ENCODE results near the gene RTKN. TPM values are rescaled to one million over a fixed set of nuclear protein-coding genes. Genes with fewer than 3 reads are reported as not detected.
"Not testable (repeated sequence)": the region's sequence is repeated elsewhere in the genome, so short reads cannot be mapped to it uniquely, and the experiment has no call there.

The RTKN gene
- total RNA-seq, 1 donor from 2014 or later: 24.6 TPM

- Histone ChIP-seq H3K27me3 (no peaks in the 10 kb centered on the region), H3K4me3 (peak overlapping the region; percentile 81 to 91), H3K9me3 (no peaks in the 10 kb centered on the region), H3K36me3 (peaks cover 0 to 12% of the 10 kb centered on the region in 2 donors), H3K4me1 (peaks cover 28% of the 10 kb centered on the region), H3K27ac (peak overlapping the region; percentile 46)
- TF ChIP-seq POLR2AphosphoS5 (IDR thresholded peaks at IDR 0.05; ENCODE audit: insufficient read depth in 1 of 2, low read depth in 1 of 2): no peak
- TF ChIP-seq CTCF (IDR thresholded peaks at IDR 0.05): no peak
- TF ChIP-seq POLR2A (IDR thresholded peaks at IDR 0.05): no peak
- DNase-seq (ENCODE audit: extremely low spot score in 2 of 2): peak in 1 of 2 donors; percentile 85
- intact Hi-C loops (cut with DNase I): loop anchor here (2.0 kb wide), 1 partner anchor 64 kb away; the partner anchor contains the start of genes AUP1 and HTRA2
These were observed 22.7 kb upstream of the RTKN start for GRCh38 chr2:74464406-74464805.

GRCh38 chr2:74462786-74463105, 21.0 kb upstream of the RTKN start:
- H3K9me3 ChIP-seq: no peaks in the 10 kb centered on the region
- H3K27ac ChIP-seq: no peak overlapping the region
- TF ChIP-seq POLR2A (IDR thresholded peaks at IDR 0.05) (no peak), POLR2AphosphoS5 (IDR thresholded peaks at IDR 0.05; ENCODE audit: insufficient read depth in 1 of 2, low read depth in 1 of 2) (no peak), CTCF (IDR thresholded peaks at IDR 0.05) (no peak)
- DNase-seq (ENCODE audit: extremely low spot score in 2 of 2): no peak
- no peaks in the 10 kb centered on the region for H3K27me3 ChIP-seq
- intact Hi-C loops (cut with DNase I): no loop called here
- H3K4me3 ChIP-seq: no peak overlapping the region
- H3K4me1 ChIP-seq: peaks cover 36% of the 10 kb centered on the region
- H3K36me3 ChIP-seq: peaks cover 0 to 12% of the 10 kb centered on the region in 2 donors

GRCh38 chr2:74462054-74462785, 20.5 kb upstream of the RTKN start:
- intact Hi-C loops (cut with DNase I): no loop called here
- H3K27ac ChIP-seq: no peak overlapping the region
- no peaks in the 10 kb centered on the region for H3K9me3 ChIP-seq
- no peak for TF ChIP-seq POLR2AphosphoS5 (IDR thresholded peaks at IDR 0.05; ENCODE audit: insufficient read depth in 1 of 2, low read depth in 1 of 2)
- TF ChIP-seq CTCF (IDR thresholded peaks at IDR 0.05): no peak
- TF ChIP-seq POLR2A (IDR thresholded peaks at IDR 0.05): no peak
- peaks cover 0 to 12% of the 10 kb centered on the region in 2 donors for H3K36me3 ChIP-seq
- no peak for DNase-seq (ENCODE audit: extremely low spot score in 2 of 2)
- peaks cover 37% of the 10 kb centered on the region for H3K4me1 ChIP-seq
- H3K27me3 ChIP-seq: no peaks in the 10 kb centered on the region
- no peak overlapping the region for H3K4me3 ChIP-seq

GRCh38 chr2:74461187-74462053, 19.7 kb upstream of the RTKN start:
- no peak overlapping the region for H3K27ac ChIP-seq
- H3K36me3 ChIP-seq: peaks cover 0 to 12% of the 10 kb centered on the region in 2 donors
- no peak for DNase-seq (ENCODE audit: extremely low spot score in 2 of 2)
- intact Hi-C loops (cut with DNase I): no loop called here
- TF ChIP-seq POLR2A (IDR thresholded peaks at IDR 0.05) (no peak), CTCF (IDR thresholded peaks at IDR 0.05) (no peak), POLR2AphosphoS5 (IDR thresholded peaks at IDR 0.05; ENCODE audit: insufficient read depth in 1 of 2, low read depth in 1 of 2) (no peak)
- H3K4me1 ChIP-seq: peaks cover 45% of the 10 kb centered on the region
- no peaks in the 10 kb centered on the region for H3K27me3 ChIP-seq
- H3K9me3 ChIP-seq: no peaks in the 10 kb centered on the region
- H3K4me3 ChIP-seq: no peak overlapping the region

GRCh38 chr2:74460187-74460586, 18.4 kb upstream of the RTKN start:
- H3K9me3 ChIP-seq; DNase-seq (ENCODE audit: extremely low spot score in 2 of 2); H3K27ac ChIP-seq; intact Hi-C loops (cut with DNase I); H3K27me3 ChIP-seq; H3K4me3 ChIP-seq: not testable (repeated sequence)
- H3K4me1 ChIP-seq: peaks cover 50% of the 10 kb centered on the region
- peaks cover 0 to 12% of the 10 kb centered on the region in 2 donors for H3K36me3 ChIP-seq

GRCh38 chr2:74459503-74460118, 17.9 kb upstream of the RTKN start:
- H3K4me3 ChIP-seq; intact Hi-C loops (cut with DNase I); H3K9me3 ChIP-seq; H3K27ac ChIP-seq; DNase-seq (ENCODE audit: extremely low spot score in 2 of 2); H3K27me3 ChIP-seq: not testable (repeated sequence)
- Histone ChIP-seq H3K36me3 (peaks cover 0 to 12% of the 10 kb centered on the region in 2 donors), H3K4me1 (peaks cover 50% of the 10 kb centered on the region)

All from vagina (tissue), 2 donors.